ENCODE data around the gene FOXN4. TPM values are rescaled to one million over a fixed set of nuclear protein-coding genes. Genes with fewer than 3 reads are reported as not detected.

The FOXN4 gene
- total RNA-seq, 1 donor from 2014 or later: not detected

DNA sequence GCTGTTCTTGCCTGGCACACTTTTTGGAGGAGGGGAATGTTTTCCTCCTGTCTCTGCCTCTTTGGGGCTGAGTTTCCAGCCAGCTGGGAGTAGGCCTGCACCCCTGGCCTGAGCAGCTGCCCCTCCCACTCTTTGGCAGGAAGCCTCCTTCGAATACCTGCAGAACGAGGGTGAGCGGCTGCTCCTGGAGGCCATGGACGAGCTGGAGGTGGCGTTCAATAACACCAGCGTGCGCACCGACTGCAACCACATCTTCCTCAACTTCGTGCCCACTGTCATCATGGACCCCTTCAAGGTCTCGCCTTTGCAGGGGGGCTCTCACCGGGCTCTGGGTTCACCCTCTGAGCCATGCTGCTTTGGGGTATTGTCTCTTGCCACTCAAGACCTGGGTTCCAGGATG lies 69.4 kb downstream of the FOXN4 start:
- DNase-seq (ENCODE audit: low spot score): no peak
- intact Hi-C loops (cut with DNase I): no loop called here

DNA sequence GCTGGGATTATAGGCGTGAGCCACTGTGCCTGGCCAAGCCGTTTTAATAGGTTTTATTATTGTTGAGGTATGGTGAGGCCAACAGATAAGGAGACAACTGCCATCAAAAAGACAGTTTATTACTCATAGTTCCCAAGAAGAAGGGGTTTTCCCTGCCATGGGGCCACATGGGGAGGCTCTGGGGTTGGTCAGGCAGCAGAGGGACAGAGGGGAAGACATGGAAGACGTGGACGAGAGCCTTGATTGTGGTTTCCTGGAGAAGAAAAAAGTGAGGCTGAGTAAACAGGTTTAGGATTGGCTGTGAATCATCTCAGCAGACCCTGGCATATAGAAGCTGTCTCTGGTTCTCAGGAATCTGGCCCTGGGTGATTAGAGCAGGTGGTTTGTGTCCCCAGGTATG lies 69.9 kb downstream of the FOXN4 start:
- DNase-seq (ENCODE audit: low spot score): no peak
- intact Hi-C loops (cut with DNase I): no loop called here

DNA sequence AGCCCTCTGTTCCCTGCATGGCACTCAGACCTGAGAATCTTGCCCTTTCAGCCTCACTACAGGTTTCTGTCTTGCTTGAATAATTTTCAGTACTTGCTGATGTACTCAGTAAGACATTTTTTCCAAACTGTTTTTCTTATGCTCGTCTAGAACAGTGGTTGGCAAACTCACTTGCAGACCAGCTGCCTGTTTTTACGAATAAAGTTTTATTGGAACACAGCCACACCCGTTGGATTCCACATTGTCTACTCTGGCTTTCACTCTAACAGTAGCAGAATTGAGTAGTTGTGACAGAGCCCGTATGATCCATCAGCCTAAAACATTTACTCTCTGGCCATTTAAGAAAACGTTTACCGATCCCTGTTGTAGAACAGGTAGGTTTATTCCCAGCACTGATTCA lies 72.8 kb downstream of the FOXN4 start:
- DNase-seq (ENCODE audit: low spot score): no peak
- intact Hi-C loops (cut with DNase I): no loop called here

DNA sequence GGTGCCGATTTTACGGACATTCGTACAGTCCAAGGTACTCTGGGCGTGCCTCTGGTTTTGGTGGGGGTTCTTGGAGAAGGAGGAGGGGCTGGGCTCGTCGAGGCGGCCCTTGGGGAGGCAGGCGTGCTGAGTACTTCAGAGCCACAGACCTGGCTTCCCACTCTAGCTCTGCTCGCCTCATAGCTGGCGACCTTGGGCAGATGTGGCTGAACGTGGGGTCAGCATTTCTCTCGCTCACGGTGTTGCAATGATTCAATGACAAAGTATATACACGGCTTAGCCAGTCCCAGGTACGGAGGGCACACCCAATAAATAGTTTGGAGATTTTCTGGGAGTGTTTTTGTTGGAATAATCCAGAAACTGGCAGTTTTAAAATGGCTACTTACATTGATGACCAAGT lies 75.1 kb downstream of the FOXN4 start:
- intact Hi-C loops (cut with DNase I): no loop called here

DNA sequence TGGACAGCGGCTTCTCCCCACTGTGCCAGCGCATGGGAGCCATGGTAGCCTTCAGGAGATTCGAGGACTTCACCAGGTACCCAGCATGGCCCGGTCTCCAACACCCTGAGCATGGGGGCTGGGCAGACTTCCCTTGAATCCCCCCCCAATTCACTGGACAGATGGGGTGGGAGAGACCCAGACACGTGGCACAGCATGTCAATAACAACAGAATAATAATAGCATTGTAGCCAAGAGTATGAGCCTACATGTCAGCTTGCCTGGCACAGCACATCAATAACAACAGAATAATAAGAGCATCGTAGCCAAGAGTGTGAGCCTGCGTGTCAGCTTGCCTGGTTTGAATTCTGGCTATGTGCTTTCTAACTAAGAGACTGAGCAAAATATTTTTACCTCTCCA lies 76.4 kb downstream of the FOXN4 start:
- intact Hi-C loops (cut with DNase I): no loop called here
- DNase-seq (ENCODE audit: low spot score): no peak

More for the DNA sequence above, 75.1 kb downstream of the FOXN4 start:
- no peak for DNase-seq (ENCODE audit: low spot score)

DNA sequence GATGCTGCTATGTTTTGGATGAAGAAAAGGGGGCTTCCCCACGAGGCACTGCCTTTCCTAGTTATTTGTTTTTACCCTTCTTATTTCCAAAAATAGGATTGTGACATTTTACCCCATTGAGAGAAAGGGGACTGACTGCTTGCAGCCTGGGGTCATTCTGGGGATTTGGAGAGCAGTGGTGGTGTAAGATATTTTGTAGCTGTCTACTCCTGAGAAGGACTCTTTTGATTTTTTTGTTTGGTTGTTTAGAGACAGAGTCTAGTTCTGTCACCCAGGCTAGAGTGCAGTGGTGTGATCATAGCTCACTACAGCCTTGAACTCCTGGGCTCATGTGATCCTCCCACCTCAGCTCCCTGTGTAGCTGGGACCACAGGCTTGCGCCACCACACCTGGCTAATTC lies 78.9 kb downstream of the FOXN4 start:
- intact Hi-C loops (cut with DNase I): no loop called here

DNA sequence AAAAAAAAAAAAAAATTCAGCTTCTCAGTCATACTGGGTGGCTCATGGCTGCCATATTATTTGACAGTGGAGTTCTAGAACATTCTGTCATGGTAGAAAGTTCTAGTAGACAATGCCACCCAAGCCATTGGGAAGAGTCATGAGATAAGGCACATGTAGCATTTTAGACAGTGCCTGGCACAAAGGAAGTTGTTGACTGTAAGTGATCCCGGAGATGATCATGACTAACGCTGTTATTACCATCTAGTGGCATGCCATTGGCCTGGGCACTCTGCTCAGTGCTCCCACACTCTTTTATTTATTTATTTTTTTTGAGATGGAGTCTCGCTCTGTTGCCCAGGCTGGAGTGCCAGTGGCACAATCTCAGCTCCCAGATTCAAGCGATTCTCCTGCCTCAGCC lies 80.4 kb downstream of the FOXN4 start:
- DNase-seq (ENCODE audit: low spot score): no peak
- intact Hi-C loops (cut with DNase I): no loop called here

More for the DNA sequence above, 78.9 kb downstream of the FOXN4 start:
- DNase-seq (ENCODE audit: low spot score): no peak

Other genes with a start within 250 kb of the FOXN4 start
- gene ALKBH2, start 215.8 kb downstream of the FOXN4 start, total RNA-seq: 9.7 TPM
- 25.5 TPM for gene UNG, start 211.7 kb downstream of the FOXN4 start, total RNA-seq
- 64.5 TPM for gene ACACB, start 192.7 kb downstream of the FOXN4 start, total RNA-seq
- gene MYO1H, start 38.6 kb upstream of the FOXN4 start, total RNA-seq: not detected
- gene KCTD10, start 168.0 kb upstream of the FOXN4 start, total RNA-seq: 42.3 TPM
- 47.1 TPM for gene UBE3B, start 168.3 kb upstream of the FOXN4 start, total RNA-seq

Measured in cardiac septum (tissue), 1 donor.